HEK293T (cell line): Measurements from ENCODE around the gene CNST.

Source experiments
- CTCF ChIA-PET: fragments of 350-600 bp; formaldehyde crosslinking; extraction: SDS; loops from one replicate; lab custom pipeline; 2021; ENCODE audit warnings: antibody characterized with exemption, inconsistent platforms; lab: Yijun Ruan, JAX
- POLR2A ChIA-PET: fragments of 350-600 bp; formaldehyde crosslinking; extraction: SDS; loops from one replicate; lab custom pipeline; 2020; ENCODE audit warnings: antibody characterized with exemption, inconsistent platforms; lab: Yijun Ruan, JAX
- DNase-seq: peaks from one replicate; pipeline ENCODE4 v3.0.0; 2012; ENCODE audit warnings: mixed read lengths; ENCODE audit errors: extremely low spot score
- ARNT ChIP-seq: fragments of 450-650 bp; IDR thresholded peaks from 2 replicates; pipeline ENCODE4 v1.6.1; 2017; ENCODE audit warnings: mild to moderate bottlenecking
- BHLHE40 ChIP-seq: fragments of 450-650 bp; IDR thresholded peaks from 2 replicates; pipeline ENCODE4 v1.6.1; 2016; ENCODE audit warnings: mild to moderate bottlenecking, moderate library complexity, borderline replicate concordance
- CTBP1 ChIP-seq: fragments of 450-650 bp; IDR thresholded peaks from 2 replicates; pipeline ENCODE4 v1.6.1; 2016; ENCODE audit warnings: borderline replicate concordance
- ELF4 ChIP-seq: fragments of 450-650 bp; IDR thresholded peaks from 2 replicates; pipeline ENCODE4 v1.6.1; 2017; ENCODE audit warnings: antibody characterized with exemption
- FOXA1 ChIP-seq: fragments of 450-650 bp; IDR thresholded peaks from 2 replicates; pipeline ENCODE4 v1.6.1; 2016; ENCODE audit warnings: mild to moderate bottlenecking
- FOXK2 ChIP-seq: fragments of 450-650 bp; IDR thresholded peaks from 2 replicates; pipeline ENCODE4 v1.6.1; 2016; ENCODE audit warnings: mild to moderate bottlenecking
- FOXM1 ChIP-seq: fragments of 450-650 bp; IDR thresholded peaks from 2 replicates; pipeline ENCODE4 v1.6.1; 2017; ENCODE audit warnings: mild to moderate bottlenecking, borderline replicate concordance
- HDGF ChIP-seq: fragments of 450-650 bp; IDR thresholded peaks from 2 replicates; pipeline ENCODE4 v1.6.1; 2017; ENCODE audit warnings: antibody characterized with exemption, borderline replicate concordance
- L3MBTL2 ChIP-seq: fragments of 450-650 bp; conservative IDR thresholded peaks from 2 replicates; pipeline ENCODE4 v1.6.1; 2016; ENCODE audit warnings: mild to moderate bottlenecking
- LEF1 ChIP-seq: fragments of 450-650 bp; IDR thresholded peaks from 2 replicates; pipeline ENCODE4 v1.6.1; 2017; ENCODE audit warnings: mild to moderate bottlenecking, borderline replicate concordance
- NFRKB ChIP-seq: fragments of 450-650 bp; IDR thresholded peaks from 2 replicates; pipeline ENCODE4 v1.6.1; 2016; ENCODE audit warnings: mild to moderate bottlenecking, moderate library complexity
- SP1 ChIP-seq: fragments of 450-650 bp; IDR thresholded peaks from 2 replicates; pipeline ENCODE4 v1.6.1; 2017
- SUZ12 ChIP-seq: fragments of 450-650 bp; IDR thresholded peaks from 2 replicates; pipeline ENCODE4 v1.6.1; 2016; ENCODE audit warnings: mild to moderate bottlenecking
- TARDBP ChIP-seq: fragments of 450-650 bp; IDR thresholded peaks from 2 replicates; pipeline ENCODE4 v1.6.1; 2016
- ZNF384 ChIP-seq: fragments of 450-650 bp; IDR thresholded peaks from 2 replicates; pipeline ENCODE4 v1.6.1; 2016
- TF ChIP-seq, protein P1 (sequence below): fragments of 450-650 bp; IDR thresholded peaks from 2 replicates; pipeline ENCODE4 v1.6.1; 2016

Gene CNST

DNA sequence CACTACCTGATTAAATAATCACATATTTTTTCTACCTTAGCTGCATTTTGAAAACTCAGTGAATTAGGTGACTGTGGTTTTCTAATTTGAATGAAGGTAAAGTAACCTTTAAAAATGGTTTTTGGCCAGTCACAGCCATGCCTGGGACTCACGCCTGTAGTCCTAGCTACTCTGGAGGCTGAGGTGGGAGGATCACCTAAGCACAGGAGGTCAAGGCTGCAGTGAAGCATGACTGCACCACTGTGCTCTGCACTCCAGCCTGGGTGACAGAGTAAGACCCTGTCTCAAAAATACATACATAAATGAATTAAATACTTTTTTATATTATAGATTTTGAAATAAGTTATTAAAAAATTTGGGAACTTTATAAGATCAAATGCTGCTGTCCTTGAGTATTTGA, 5.7 kb downstream of the CNST start:
- TF ChIP-seq ELF4 (no peak), L3MBTL2 (no peak), BHLHE40 (no peak), ARNT (no peak), LEF1 (no peak), HDGF (no peak), TARDBP (no peak), ZNF384 (no peak), NFRKB (no peak), SP1 (no peak), FOXK2 (no peak), SUZ12 (no peak), FOXA1 (no peak), CTBP1 (no peak), FOXM1 (no peak)
- TF ChIP-seq, protein P1, sequence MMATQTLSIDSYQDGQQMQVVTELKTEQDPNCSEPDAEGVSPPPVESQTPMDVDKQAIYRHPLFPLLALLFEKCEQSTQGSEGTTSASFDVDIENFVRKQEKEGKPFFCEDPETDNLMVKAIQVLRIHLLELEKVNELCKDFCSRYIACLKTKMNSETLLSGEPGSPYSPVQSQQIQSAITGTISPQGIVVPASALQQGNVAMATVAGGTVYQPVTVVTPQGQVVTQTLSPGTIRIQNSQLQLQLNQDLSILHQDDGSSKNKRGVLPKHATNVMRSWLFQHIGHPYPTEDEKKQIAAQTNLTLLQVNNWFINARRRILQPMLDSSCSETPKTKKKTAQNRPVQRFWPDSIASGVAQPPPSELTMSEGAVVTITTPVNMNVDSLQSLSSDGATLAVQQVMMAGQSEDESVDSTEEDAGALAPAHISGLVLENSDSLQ: no peak
- no peak for DNase-seq
- ChIA-PET POLR2A (no interaction called here), CTCF (no interaction called here)

DNA sequence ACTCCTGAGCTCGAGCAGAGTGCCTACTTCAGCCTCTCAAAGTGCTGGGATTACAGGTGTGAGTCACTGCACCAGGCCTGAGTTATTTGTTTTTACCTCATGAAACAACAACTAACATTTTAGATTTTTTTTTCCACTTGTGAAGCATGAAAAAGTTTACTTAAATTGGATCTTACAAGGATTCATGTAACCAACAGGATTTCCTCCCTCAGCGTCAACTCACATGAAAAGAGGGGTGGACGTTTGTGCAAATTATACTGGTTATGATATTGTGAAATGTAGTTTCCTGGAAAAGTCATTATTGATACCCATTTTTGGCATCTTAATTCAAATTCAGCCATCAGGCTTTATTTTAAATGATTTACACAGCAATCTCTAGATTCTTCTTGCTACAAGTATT, 6.5 kb downstream of the CNST start:
- POLR2A ChIA-PET: no interaction called here
- TF ChIP-seq, protein P1: no peak
- TF ChIP-seq LEF1 (no peak), NFRKB (no peak)
- CTCF ChIA-PET: no interaction called here
- DNase-seq: no peak

DNA sequence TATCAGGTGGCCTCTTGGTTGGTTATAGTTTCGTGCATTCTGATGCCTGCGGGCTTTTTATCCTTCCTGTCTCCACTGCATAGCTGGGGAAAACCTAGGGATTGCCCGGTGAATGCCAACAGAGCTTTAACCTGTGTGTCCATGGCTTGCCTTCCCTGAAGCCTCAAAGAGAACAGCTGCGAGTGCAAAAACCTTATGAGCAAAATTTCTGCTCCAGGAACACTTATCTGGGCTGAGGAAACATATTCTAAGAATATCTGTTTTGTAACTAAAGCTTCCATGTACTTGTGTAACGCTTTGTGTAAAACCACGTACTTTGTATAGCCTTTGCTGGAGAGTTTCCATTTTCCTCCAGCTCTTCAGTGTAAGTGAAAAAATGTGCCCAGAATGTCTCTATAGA, 7.2 kb downstream of the CNST start:
- ChIA-PET POLR2A (no interaction called here), CTCF (no interaction called here)
- TF ChIP-seq SUZ12: no peak
- TF ChIP-seq FOXM1: no peak
- TF ChIP-seq CTBP1: no peak
- TF ChIP-seq L3MBTL2: no peak
- no peak for TF ChIP-seq SP1
- TF ChIP-seq, protein P1: no peak
- TF ChIP-seq FOXA1: no peak
- no peak for TF ChIP-seq TARDBP
- TF ChIP-seq ELF4: no peak
- TF ChIP-seq ZNF384: no peak
- no peak for TF ChIP-seq BHLHE40
- TF ChIP-seq ARNT: no peak
- no peak for DNase-seq

DNA sequence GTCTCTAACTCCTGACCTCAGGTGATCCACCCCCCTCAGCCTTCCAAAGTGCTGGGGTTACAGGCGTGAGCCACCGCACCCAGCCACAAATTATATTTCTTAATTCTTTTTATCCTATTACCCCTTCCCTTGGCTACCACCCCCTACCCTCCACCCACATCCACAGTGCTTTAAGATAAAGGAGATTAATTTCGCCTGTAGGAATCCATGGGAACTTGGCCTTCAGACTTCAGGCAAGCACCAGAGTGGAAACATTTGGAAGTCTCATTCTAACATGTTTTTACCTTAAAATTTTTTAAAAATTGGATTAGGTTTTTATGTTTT, 10.4 kb downstream of the CNST start:
- ChIA-PET CTCF (no interaction called here), POLR2A (no interaction called here)
- no peak for DNase-seq
- TF ChIP-seq L3MBTL2: no peak
- TF ChIP-seq BHLHE40: no peak
- no peak for TF ChIP-seq NFRKB
- TF ChIP-seq TARDBP: no peak

DNA sequence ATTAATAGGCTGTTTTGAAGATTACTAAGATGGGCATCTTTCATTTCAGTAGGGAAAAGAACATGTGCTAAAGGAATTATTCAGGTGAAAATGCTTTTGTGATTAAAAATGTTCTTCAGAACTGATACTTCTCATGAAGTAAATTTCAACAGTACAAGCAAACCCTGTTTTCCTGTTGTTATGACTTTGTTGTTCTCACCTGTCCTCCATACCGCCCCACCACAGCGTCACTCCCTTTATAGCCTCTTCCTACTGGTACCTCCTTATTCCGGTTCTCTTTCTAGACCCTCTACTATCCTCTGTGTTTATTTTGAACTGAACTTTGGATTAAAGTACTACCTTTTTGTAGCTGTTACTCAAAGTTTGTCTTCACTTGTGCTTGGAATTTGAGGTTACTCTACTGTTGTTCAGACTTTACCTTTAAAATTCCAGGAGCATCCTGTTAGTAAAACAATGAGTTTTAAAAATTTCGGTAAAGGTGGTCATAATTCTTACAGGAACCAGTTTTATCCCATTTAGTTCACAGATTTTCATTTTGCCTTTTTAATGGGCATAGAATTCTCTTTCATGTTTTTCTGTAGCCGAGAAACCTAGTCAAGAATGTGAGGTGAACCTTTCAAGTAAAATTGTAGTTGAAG, 10.9 kb downstream of the CNST start:
- ChIA-PET POLR2A (no interaction called here), CTCF (no interaction called here)
- TF ChIP-seq L3MBTL2: no peak
- no peak for TF ChIP-seq NFRKB
- no peak for TF ChIP-seq FOXK2
- TF ChIP-seq FOXM1: no peak
- TF ChIP-seq HDGF: no peak
- TF ChIP-seq, protein P1: no peak
- DNase-seq: no peak

DNA sequence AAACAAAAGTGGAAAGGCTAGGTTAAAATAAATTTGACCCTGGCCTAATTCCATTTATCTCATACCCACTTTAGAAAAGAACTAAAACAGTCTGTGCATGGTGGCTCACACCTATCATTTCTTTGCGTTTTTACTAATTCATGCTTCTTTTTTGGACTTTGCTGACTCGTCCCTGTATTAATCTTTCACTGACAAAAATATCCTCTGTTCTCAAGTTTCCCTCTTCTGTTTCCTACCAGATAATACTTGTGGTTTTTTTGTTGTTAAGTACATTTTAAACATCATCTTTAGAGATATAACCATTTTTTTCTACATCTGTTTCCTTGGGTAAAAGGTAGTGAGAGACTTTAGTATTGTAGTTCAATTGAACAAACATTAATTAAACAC, 11.5 kb downstream of the CNST start:
- CTCF ChIA-PET: no interaction called here
- no peak for TF ChIP-seq ZNF384
- no peak for TF ChIP-seq NFRKB
- DNase-seq: no peak
- POLR2A ChIA-PET: no interaction called here

DNA sequence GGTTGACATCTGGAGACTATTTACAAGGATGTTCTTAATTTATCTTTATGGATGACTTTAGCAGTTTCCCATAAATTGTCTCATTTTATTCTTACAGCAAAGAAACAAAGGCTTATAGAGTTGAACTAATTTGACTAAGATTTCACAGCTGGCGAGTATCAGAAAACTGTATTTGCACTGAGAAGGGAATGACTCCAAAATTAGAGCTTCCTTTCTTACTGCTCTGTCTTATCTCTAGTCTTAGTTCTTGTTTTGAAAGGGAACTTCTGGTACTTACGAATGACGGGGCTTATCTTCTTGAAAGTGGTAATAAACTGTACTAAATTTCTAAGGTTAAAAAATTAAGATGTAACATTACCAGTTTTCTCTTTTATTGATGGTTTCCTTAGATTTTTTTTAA, 13.6 kb downstream of the CNST start:
- ChIA-PET CTCF (no interaction called here), POLR2A (no interaction called here)
- TF ChIP-seq NFRKB (no peak), TARDBP (no peak), SUZ12 (no peak), ZNF384 (no peak), LEF1 (no peak), L3MBTL2 (no peak), FOXA1 (no peak), SP1 (no peak), FOXK2 (no peak), CTBP1 (no peak), ELF4 (no peak), FOXM1 (no peak), ARNT (no peak), BHLHE40 (no peak), HDGF (no peak)
- TF ChIP-seq, protein P1: no peak
- DNase-seq: no peak
